HUES48 (cell line): ENCODE data around the gene FRMD4A.

Experiments
- H3K27ac ChIP-seq: one replicate; pipeline ENCODE4 v1.7.0; 2013; ENCODE audit warnings: low read depth, low read length, inconsistent platforms
- H3K27me3 ChIP-seq: 2 replicates; pipeline ENCODE4 v1.6.1; 2013; ENCODE audit warnings: mild to moderate bottlenecking, low read length; ENCODE audit not compliant: control insufficient read depth, insufficient read depth
- H3K36me3 ChIP-seq: 2 replicates; pipeline ENCODE4 v1.6.1; 2013; ENCODE audit warnings: low read length; ENCODE audit not compliant: control insufficient read depth, insufficient read depth
- H3K4me1 ChIP-seq: 2 replicates; pipeline ENCODE4 v1.6.1; 2013; ENCODE audit warnings: mild to moderate bottlenecking, low read length; ENCODE audit not compliant: control insufficient read depth, insufficient read depth
- H3K4me3 ChIP-seq: 2 replicates; pipeline ENCODE4 v1.5.1; 2013; ENCODE audit warnings: mild to moderate bottlenecking, low read depth, low read length
- H3K9ac ChIP-seq: 2 replicates; pipeline ENCODE4 v1.6.1; 2013; ENCODE audit warnings: mild to moderate bottlenecking, low read depth, low read length, moderate library complexity
- H3K9me3 ChIP-seq: 2 replicates; pipeline ENCODE4 v1.6.1; 2013; ENCODE audit warnings: low read length; ENCODE audit not compliant: control insufficient read depth, insufficient read depth

FRMD4A gene

DNA sequence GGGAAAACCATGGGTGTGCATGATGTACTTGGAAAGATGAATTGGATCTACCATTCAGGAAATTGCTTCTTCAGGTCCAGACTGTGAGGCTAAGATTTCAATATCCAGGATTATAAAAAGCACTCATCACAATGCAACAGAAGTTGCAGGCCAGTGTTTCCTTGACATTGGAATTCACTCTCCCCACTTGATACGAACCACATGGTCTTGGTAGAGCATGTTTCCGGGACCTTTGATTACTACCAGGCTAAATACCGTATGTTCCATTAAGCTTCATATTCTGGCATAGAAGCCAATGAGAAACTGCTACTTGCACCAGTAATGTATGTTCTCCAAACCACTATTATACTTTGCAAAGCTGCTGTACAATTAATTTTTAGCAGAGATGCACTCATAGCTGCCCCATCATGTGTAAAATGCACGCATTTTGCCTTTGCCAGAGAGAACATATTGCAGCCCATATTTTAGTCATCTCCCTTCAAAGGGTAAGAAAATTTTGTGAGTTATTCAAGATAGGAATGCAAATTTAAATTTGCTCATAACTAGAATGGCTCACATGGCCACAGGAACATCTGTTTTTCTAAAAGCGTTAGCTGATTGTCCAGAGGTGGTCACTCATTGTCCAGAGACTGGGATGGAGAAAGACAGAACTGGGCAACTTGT, 8.1 kb downstream of the FRMD4A start:
- Histone ChIP-seq H3K27ac (no peak overlapping the region), H3K9me3 (no peaks in the 10 kb centered on the region), H3K4me1 (no peaks in the 10 kb centered on the region), H3K9ac (no peak overlapping the region), H3K4me3 (no peak overlapping the region), H3K36me3 (no peaks in the 10 kb centered on the region), H3K27me3 (no peaks in the 10 kb centered on the region)

DNA sequence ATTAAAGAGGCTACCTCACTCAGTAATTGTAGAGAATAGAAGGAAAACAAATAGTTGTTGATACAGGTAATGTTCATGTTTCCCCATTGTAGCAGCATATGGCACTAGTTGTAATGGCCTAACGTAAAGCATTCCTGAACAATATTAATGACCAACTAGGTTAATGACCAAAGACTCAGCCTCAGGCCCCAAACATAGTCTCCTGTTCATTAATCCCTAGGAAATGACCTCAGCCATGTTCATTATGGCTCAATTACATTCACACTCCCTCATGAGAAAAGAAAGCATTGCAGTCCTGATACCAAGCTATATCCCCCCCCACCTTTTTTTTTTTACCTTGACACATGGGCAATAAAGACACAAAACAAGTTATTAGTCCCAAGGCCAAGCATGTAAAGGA, 12.7 kb downstream of the FRMD4A start:
- no peaks in the 10 kb centered on the region for H3K36me3 ChIP-seq
- no peaks in the 10 kb centered on the region for H3K9me3 ChIP-seq
- H3K9ac ChIP-seq, result no peak overlapping the region
- H3K27me3 ChIP-seq, result no peaks in the 10 kb centered on the region
- H3K27ac ChIP-seq, result no peak overlapping the region
- H3K4me1 ChIP-seq, result no peaks in the 10 kb centered on the region
- H3K4me3 ChIP-seq, result no peak overlapping the region

DNA sequence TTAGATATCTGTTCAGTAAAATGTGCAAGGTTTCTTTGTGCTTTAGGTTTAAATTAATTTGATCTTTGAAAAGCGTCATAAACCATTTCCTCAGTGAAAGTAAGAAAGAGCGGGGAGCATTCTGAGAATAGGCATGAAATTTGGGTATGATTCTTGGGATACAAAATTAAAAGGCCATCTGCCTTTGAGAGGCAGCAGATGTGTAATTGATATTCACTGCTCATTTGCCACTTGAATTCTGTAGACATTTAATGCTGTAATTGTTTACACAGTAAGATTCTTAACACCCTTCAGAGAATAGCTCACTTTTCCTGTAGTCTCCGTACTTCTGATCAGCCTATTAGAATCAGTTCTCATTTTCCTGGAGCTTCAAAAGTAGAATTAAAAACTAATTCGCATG, 18.7 kb downstream of the FRMD4A start:
- Histone ChIP-seq H3K4me3 (no peak overlapping the region), H3K9me3 (no peaks in the 10 kb centered on the region), H3K9ac (no peak overlapping the region), H3K27ac (no peak overlapping the region), H3K36me3 (no peaks in the 10 kb centered on the region), H3K4me1 (peaks cover 4% of the 10 kb centered on the region; the same call in 1 of the 2 replicates), H3K27me3 (no peaks in the 10 kb centered on the region)

DNA sequence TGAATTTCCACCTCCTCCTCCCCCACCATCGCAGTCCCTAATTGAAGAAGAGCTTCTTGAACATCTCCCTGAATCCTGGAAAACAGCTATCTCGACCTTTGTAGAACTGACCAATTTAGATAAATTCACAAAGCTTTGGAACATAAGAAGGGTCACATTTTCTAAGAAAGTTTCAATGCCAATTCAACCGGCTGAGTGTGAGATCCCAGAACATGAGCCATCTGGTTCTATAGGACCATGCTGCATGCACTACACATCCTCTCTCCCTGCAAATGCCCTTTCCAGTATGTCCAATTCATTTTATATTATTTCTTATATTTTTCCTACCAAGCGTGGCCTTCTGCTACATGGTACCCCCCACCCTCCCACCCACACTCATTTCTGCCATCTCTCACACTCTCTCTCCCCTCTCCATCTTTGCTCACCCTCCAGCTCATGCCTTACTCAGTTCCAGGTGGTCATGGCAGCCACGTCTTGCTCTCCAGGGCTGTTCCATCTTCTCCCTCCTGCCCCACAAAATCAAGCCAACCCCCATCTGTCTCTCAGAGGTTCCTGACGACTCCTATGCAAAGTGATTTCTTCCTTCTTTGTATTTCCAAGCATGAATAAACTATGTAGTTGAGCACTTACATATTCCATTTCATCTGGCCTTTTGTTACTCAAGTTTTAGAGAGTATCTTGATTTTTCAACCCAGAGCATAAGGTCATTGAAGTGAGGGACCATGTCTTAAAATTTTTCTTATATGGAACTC, 19.3 kb downstream of the FRMD4A start:
- H3K27ac ChIP-seq, result no peak overlapping the region
- H3K27me3 ChIP-seq, result no peaks in the 10 kb centered on the region
- no peaks in the 10 kb centered on the region for H3K36me3 ChIP-seq
- no peaks in the 10 kb centered on the region for H3K9me3 ChIP-seq
- no peak overlapping the region for H3K4me3 ChIP-seq
- peaks cover 4% of the 10 kb centered on the region; the same call in 1 of the 2 replicates for H3K4me1 ChIP-seq
- H3K9ac ChIP-seq, result no peak overlapping the region

DNA sequence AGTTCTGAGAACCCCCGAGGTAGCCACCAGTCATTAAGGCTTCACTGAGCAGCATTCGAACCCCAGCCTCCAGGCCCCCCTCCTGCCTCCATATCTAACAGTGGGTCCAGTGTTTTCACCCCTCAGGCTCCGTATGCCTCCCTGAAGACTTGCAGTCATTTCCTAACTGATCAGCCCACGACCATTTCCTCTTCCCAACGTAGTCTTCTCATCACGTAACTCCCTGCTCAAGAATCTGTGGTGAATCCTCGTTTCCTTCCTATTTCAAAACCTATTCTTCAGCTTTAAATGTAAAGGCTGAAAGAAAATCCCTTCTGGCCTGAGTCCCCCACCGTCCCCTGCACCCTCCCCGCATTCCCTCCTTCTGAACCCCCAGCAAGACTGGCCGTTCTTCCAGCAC, 21.1 kb downstream of the FRMD4A start:
- Histone ChIP-seq H3K36me3 (no peaks in the 10 kb centered on the region), H3K9me3 (no peaks in the 10 kb centered on the region), H3K27me3 (no peaks in the 10 kb centered on the region), H3K27ac (no peak overlapping the region), H3K9ac (no peak overlapping the region), H3K4me3 (no peak overlapping the region), H3K4me1 (peaks cover 4% of the 10 kb centered on the region; the same call in 1 of the 2 replicates)

DNA sequence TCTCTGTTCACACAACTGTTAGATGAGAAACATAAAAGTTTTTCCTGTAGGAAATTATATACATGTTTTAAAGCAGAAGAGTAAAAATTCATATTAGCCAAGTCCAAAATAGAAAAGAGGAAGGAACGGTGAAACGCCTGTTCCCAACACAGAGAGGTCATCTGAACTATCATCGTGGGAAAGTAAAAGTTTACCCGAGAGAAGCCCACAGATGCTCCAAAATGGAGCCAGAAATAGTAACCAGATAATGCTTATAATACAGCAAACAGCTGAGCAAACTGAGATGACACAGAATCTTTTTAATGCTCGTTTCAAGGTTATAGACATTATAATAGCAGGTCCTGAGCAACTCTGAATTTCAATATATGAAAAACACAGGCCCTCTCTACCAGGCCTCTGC, 24.5 kb downstream of the FRMD4A start:
- Histone ChIP-seq H3K9me3 (no peaks in the 10 kb centered on the region), H3K27me3 (no peaks in the 10 kb centered on the region), H3K4me1 (peaks cover 4% of the 10 kb centered on the region; the same call in 1 of the 2 replicates), H3K27ac (no peak overlapping the region), H3K9ac (no peak overlapping the region), H3K4me3 (no peak overlapping the region), H3K36me3 (no peaks in the 10 kb centered on the region)

DNA sequence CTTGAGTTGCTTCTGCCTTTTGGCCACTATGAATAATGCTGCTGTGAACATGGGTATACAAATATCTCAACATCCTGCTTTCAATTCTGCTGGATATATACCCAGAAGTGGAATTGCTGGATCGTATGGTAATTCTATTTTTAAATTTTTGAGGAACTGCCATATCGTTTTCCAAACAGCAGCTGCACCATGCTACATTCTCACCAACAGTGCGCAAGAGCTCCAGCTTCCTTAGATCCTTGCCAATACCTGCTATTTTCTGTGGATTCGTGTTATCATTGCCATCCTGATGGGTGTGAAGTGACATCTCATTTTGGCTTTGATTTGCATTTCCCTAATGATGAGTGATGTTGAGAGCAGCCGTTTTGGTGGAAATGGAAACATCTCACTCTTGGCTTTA, 26.7 kb downstream of the FRMD4A start:
- H3K9ac ChIP-seq, result no peak overlapping the region
- H3K4me3 ChIP-seq, result no peak overlapping the region
- H3K9me3 ChIP-seq, result no peaks in the 10 kb centered on the region
- H3K36me3 ChIP-seq, result no peaks in the 10 kb centered on the region
- no peaks in the 10 kb centered on the region for H3K27me3 ChIP-seq
- no peaks in the 10 kb centered on the region for H3K4me1 ChIP-seq
- H3K27ac ChIP-seq, result no peak overlapping the region

DNA sequence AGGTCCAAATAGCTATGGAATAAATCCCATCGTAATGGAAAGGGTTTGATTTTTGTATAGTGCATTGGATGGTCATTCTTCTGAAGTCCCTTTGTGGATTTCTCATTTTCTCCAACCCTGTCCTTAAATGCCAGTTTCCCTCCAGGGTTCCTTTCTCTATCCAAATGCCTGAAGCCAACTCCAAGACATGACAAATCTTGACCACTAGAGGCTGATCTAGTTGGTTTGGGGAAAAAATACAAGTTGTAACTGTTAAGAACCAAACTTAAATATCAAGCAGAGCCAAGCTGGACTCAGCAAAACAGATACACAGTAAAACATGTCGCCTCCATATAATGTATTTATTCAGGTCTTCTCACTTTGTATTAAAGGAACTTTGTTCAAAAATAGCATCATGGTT, 28.7 kb downstream of the FRMD4A start:
- Histone ChIP-seq H3K36me3 (no peaks in the 10 kb centered on the region), H3K9me3 (no peaks in the 10 kb centered on the region), H3K27me3 (no peaks in the 10 kb centered on the region), H3K4me1 (no peaks in the 10 kb centered on the region), H3K9ac (no peak overlapping the region), H3K27ac (no peak overlapping the region), H3K4me3 (no peak overlapping the region)

DNA sequence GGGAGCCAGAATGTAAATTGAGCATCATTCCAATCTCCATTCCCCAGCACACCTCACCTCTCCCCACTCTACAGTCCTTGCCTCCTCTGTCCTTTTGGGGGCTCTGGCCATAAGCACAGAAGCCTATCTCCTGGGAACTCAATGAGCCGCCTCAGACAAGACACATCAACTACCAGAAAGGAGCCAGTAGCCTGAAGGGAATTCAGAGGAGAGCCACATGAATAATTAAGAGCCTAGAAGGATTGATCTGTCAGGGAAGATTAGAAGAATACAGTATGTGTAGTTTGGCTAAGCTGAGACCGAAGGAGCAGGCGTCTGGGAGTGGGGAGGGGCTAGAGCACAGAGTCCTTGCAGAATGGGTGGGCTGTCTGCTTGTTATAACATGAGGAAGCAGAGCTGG, 31.2 kb downstream of the FRMD4A start:
- H3K27ac ChIP-seq, result no peak overlapping the region
- no peaks in the 10 kb centered on the region for H3K36me3 ChIP-seq
- H3K9ac ChIP-seq, result no peak overlapping the region
- H3K9me3 ChIP-seq, result no peaks in the 10 kb centered on the region
- H3K4me1 ChIP-seq, result no peaks in the 10 kb centered on the region
- no peaks in the 10 kb centered on the region for H3K27me3 ChIP-seq
- H3K4me3 ChIP-seq, result no peak overlapping the region

DNA sequence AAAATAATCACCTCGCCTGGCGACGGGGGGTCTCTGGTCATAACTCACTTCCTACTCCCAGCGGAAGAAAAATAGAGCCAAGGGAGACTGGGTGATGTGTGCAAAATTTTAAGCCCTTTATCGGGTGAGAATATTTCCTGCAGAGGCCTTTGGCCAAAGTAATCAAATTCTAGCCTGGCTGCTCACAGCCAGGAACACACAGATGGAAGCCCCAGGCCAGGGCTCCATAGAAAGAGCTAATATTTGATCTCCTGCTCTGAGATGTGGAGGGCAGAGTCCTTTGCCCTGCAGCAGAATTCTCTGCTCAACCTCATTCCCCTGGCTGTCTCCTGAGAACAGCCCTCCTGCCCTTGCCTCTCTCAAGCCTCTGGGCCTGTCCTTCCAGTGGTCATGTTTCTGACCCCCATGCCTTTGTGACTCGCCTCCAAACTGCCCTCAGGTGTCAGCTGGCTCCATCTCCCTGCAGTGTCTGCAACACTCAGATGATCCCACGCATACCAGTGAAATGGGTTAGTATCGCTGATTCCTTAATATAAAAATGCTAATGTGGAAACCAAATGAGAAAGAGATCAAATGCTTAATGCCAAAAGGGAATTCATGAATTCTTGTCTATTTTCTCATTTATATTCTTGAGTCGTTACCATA, 34.5 kb downstream of the FRMD4A start:
- Histone ChIP-seq H3K4me1 (no peaks in the 10 kb centered on the region), H3K9ac (no peak overlapping the region), H3K36me3 (no peaks in the 10 kb centered on the region), H3K27ac (no peak overlapping the region), H3K27me3 (no peaks in the 10 kb centered on the region), H3K4me3 (no peak overlapping the region), H3K9me3 (peaks cover 7% of the 10 kb centered on the region; the same call in 1 of the 2 replicates)
